ENCODE results near the gene UBTD1.

Gene UBTD1

GRCh38 chr10:97542169-97543024 is 43.7 kb downstream of the UBTD1 start:
- TF ChIP-seq POU2F2 (IDR thresholded peaks at IDR 0.05; ENCODE audit: low read depth, low read length) (no peak), SPI1 (IDR thresholded peaks at IDR 0.05; ENCODE audit: low read depth, low read length) (no peak), PAX5 (IDR thresholded peaks at IDR 0.05; ENCODE audit: insufficient read depth, low read length, severe bottlenecking) (no peak), TAF1 (IDR thresholded peaks at IDR 0.05; ENCODE audit: low read depth, low read length) (no peak), POLR2A (IDR thresholded peaks at IDR 0.05; ENCODE audit: low read depth, low read length) (no peak), POLR2AphosphoS5 (IDR thresholded peaks at IDR 0.05; ENCODE audit: low read depth, low read length) (no peak)
- FAIRE-seq, result peak; percentile 23
- no peak for DNase-seq (ENCODE audit: insufficient read length, low spot score)

GRCh38 chr10:97543025-97543546 is 44.4 kb downstream of the UBTD1 start:
- TF ChIP-seq PAX5 (IDR thresholded peaks at IDR 0.05; ENCODE audit: insufficient read depth, low read length, severe bottlenecking) (no peak), POU2F2 (IDR thresholded peaks at IDR 0.05; ENCODE audit: low read depth, low read length) (no peak), TAF1 (IDR thresholded peaks at IDR 0.05; ENCODE audit: low read depth, low read length) (no peak)
- FAIRE-seq (peak; percentile 74), DNase-seq (ENCODE audit: insufficient read length, low spot score) (no peak)

GRCh38 chr10:97546456-97547270 is 47.9 kb downstream of the UBTD1 start:
- no peak for DNase-seq (ENCODE audit: insufficient read length, low spot score)
- no peak for FAIRE-seq
- TF ChIP-seq SPI1 (IDR thresholded peaks at IDR 0.05; ENCODE audit: low read depth, low read length) (no peak), POLR2AphosphoS5 (IDR thresholded peaks at IDR 0.05; ENCODE audit: low read depth, low read length) (no peak), TAF1 (IDR thresholded peaks at IDR 0.05; ENCODE audit: low read depth, low read length) (no peak), POU2F2 (IDR thresholded peaks at IDR 0.05; ENCODE audit: low read depth, low read length) (no peak), PAX5 (IDR thresholded peaks at IDR 0.05; ENCODE audit: insufficient read depth, low read length, severe bottlenecking) (no peak)

- TF ChIP-seq TAF1 (IDR thresholded peaks at IDR 0.05; ENCODE audit: low read depth, low read length) (no peak), POLR2AphosphoS5 (IDR thresholded peaks at IDR 0.05; ENCODE audit: low read depth, low read length) (no peak), SPI1 (IDR thresholded peaks at IDR 0.05; ENCODE audit: low read depth, low read length) (no peak), PAX5 (IDR thresholded peaks at IDR 0.05; ENCODE audit: insufficient read depth, low read length, severe bottlenecking) (no peak), POU2F2 (IDR thresholded peaks at IDR 0.05; ENCODE audit: low read depth, low read length) (no peak), POLR2A (IDR thresholded peaks at IDR 0.05; ENCODE audit: low read depth, low read length) (no peak)
- FAIRE-seq, result no peak
- no peak for DNase-seq (ENCODE audit: insufficient read length, low spot score)
These were observed 48.5 kb downstream of the UBTD1 start for GRCh38 chr10:97547271-97547600.

- FAIRE-seq, result no peak
- TF ChIP-seq POU2F2 (IDR thresholded peaks at IDR 0.05; ENCODE audit: low read depth, low read length), result no peak
- TF ChIP-seq PAX5 (IDR thresholded peaks at IDR 0.05; ENCODE audit: insufficient read depth, low read length, severe bottlenecking), result no peak
- TF ChIP-seq SPI1 (IDR thresholded peaks at IDR 0.05; ENCODE audit: low read depth, low read length), result no peak
- TF ChIP-seq TAF1 (IDR thresholded peaks at IDR 0.05; ENCODE audit: low read depth, low read length), result no peak
- TF ChIP-seq POLR2AphosphoS5 (IDR thresholded peaks at IDR 0.05; ENCODE audit: low read depth, low read length), result no peak
- TF ChIP-seq POLR2A (IDR thresholded peaks at IDR 0.05; ENCODE audit: low read depth, low read length), result no peak
- DNase-seq (ENCODE audit: insufficient read length, low spot score), result no peak
These were observed 49.2 kb downstream of the UBTD1 start for GRCh38 chr10:97547962-97548361.

- FAIRE-seq, result no peak
- DNase-seq (ENCODE audit: insufficient read length, low spot score), result no peak
- TF ChIP-seq POU2F2 (IDR thresholded peaks at IDR 0.05; ENCODE audit: low read depth, low read length), result no peak
These were observed 50.2 kb downstream of the UBTD1 start for GRCh38 chr10:97548828-97549455.

GRCh38 chr10:97549587-97550322 is 51.0 kb downstream of the UBTD1 start:
- no peak for TF ChIP-seq POU2F2 (IDR thresholded peaks at IDR 0.05; ENCODE audit: low read depth, low read length)
- TF ChIP-seq POLR2AphosphoS5 (IDR thresholded peaks at IDR 0.05; ENCODE audit: low read depth, low read length), result no peak
- no peak for TF ChIP-seq SPI1 (IDR thresholded peaks at IDR 0.05; ENCODE audit: low read depth, low read length)
- FAIRE-seq (no peak), DNase-seq (ENCODE audit: insufficient read length, low spot score) (no peak)

- DNase-seq (ENCODE audit: insufficient read length, low spot score) (no peak), FAIRE-seq (no peak)
- TF ChIP-seq POU2F2 (IDR thresholded peaks at IDR 0.05; ENCODE audit: low read depth, low read length) (no peak), POLR2AphosphoS5 (IDR thresholded peaks at IDR 0.05; ENCODE audit: low read depth, low read length) (no peak), PAX5 (IDR thresholded peaks at IDR 0.05; ENCODE audit: insufficient read depth, low read length, severe bottlenecking) (no peak)
These were observed 51.8 kb downstream of the UBTD1 start for GRCh38 chr10:97550336-97551149.

GRCh38 chr10:97551271-97551670 is 52.5 kb downstream of the UBTD1 start:
- DNase-seq (ENCODE audit: insufficient read length, low spot score), result no peak
- no peak for FAIRE-seq
- no peak for TF ChIP-seq POLR2AphosphoS5 (IDR thresholded peaks at IDR 0.05; ENCODE audit: low read depth, low read length)
- TF ChIP-seq PAX5 (IDR thresholded peaks at IDR 0.05; ENCODE audit: insufficient read depth, low read length, severe bottlenecking), result no peak
